Thyroid gland (tissue), 4 donors: ENCODE data around the gene CYP19A1. TPM values are rescaled to one million over a fixed set of nuclear protein-coding genes. Genes with fewer than 3 reads are reported as not detected.
A peak's percentile ranks its signal among the peaks of the same experiment; 100 is the strongest.

Source experiments
- DNase-seq, 2 donors: peaks; one replicate each; pipeline ENCODE4 v3.0.0-alpha.2; 2019
- H3K27ac ChIP-seq, 3 donors: fragments of 200-600 bp; sonication (generic); 1 replicate in 2 of 3; 2 replicates in 1 of 3; pipeline ENCODE4 v1.5.1; 2016 to 2019; ENCODE audit warnings: mild to moderate bottlenecking in 1 of 3, moderate library complexity in 1 of 3
- H3K27me3 ChIP-seq: fragments of 200-600 bp; sonication (generic); one replicate; pipeline ENCODE4 v1.5.1; 2019
- H3K36me3 ChIP-seq, 2 donors: fragments of 200-600 bp; sonication (generic); one replicate each; pipeline ENCODE4 v1.5.1; 2016 to 2019
- H3K4me1 ChIP-seq, 2 donors: fragments of 200-600 bp; sonication (generic); one replicate each; pipeline ENCODE4 v1.5.1; 2017 to 2019
- H3K4me3 ChIP-seq, 3 donors: fragments of 200-600 bp; sonication (generic); replicated peaks in 1 of 3; 1 replicate in 2 of 3; 2 replicates in 1 of 3; pipeline ENCODE4 v1.5.1; 2016; ENCODE audit warnings: mild to moderate bottlenecking in 1 of 3
- H3K9me3 ChIP-seq: fragments of 200-600 bp; sonication (generic); one replicate; pipeline ENCODE4 v1.5.1; 2017
- CTCF ChIP-seq, 6 experiments: fragments of 200-600 bp in 3 of 6; fragments of 450-650 bp in 3 of 6; sonication (generic) in 3 of 6; IDR thresholded peaks; one replicate each; pipeline ENCODE4 v1.5.1; 2016 to 2019; ENCODE audit warnings: antibody characterized with exemption in 6 of 6, mild to moderate bottlenecking in 2 of 6, inconsistent platforms in 1 of 6, moderate library complexity in 1 of 6
- POLR2A ChIP-seq, 2 donors: fragments of 450-650 bp; IDR thresholded peaks; one replicate each; pipeline ENCODE4 v1.6.1; 2017; ENCODE audit warnings: antibody characterized with exemption in 2 of 2, mild to moderate bottlenecking in 2 of 2, moderate library complexity in 1 of 2
- WGBS, 2 donors: methylation state at CpG; one replicate each; pipeline ENCODE4 v1.1.5; 2017; 5-methylcytosine and 5-hydroxymethylcytosine counted together
- intact Hi-C: fragments of 100-400 bp; cut with DNase I; formaldehyde crosslinking; loops from one replicate; pipeline ENCODE4 v1.15.1; 2023
- total RNA-seq, 4 donors: library from RNA; depleted of rRNA; stranded (reverse); fragments of >200 nt; gene quantifications; one replicate each; pipeline ENCODE4 v1.2.3, GENCODE V29; 2016

CYP19A1 gene
- total RNA-seq, 4 donors from 2014 or later: 1.6 to 5.5 (median 4.5) TPM

GRCh38 chr15:51313644-51314280 lies 24.6 kb downstream of the CYP19A1 start:
- H3K9me3 ChIP-seq: no peaks in the 10 kb centered on the region

DNA sequence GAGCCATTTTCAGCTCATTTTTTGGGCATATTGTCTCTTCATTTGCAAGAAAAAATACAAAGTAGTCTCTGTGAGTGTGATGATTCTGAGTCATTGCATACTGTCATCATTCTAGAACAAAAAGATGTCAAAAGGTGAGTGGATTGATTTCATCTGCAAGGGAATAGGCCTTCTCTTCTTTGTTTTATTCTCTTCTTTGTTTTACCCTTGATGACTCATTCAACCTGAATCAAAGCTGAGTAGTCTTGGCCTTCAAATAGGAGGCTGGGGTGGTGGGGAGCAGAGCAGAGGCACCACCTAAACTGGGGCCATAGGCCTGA lies 25.4 kb downstream of the CYP19A1 start:
- intact Hi-C loops: no loop called here
- no peaks in the 10 kb centered on the region for H3K9me3 ChIP-seq
- H3K27me3 ChIP-seq: no peaks in the 10 kb centered on the region

More at GRCh38 chr15:51313644-51314280, 24.6 kb downstream of the CYP19A1 start:
- intact Hi-C loops: no loop called here
- Histone ChIP-seq H3K4me3 (no peak overlapping the region), H3K36me3 (no peaks in the 10 kb centered on the region), H3K27me3 (no peaks in the 10 kb centered on the region), H3K27ac (no peak overlapping the region), H3K4me1 (peaks cover 0 to 4% of the 10 kb centered on the region in 2 donors)
- 92 to 94% methylated on average over 10 of the region's 10 CpGs for WGBS, 2 donors
- TF ChIP-seq POLR2A (IDR thresholded peaks at IDR 0.05) (no peak), CTCF (IDR thresholded peaks at IDR 0.05) (no peak)
- DNase-seq: no peak

DNA sequence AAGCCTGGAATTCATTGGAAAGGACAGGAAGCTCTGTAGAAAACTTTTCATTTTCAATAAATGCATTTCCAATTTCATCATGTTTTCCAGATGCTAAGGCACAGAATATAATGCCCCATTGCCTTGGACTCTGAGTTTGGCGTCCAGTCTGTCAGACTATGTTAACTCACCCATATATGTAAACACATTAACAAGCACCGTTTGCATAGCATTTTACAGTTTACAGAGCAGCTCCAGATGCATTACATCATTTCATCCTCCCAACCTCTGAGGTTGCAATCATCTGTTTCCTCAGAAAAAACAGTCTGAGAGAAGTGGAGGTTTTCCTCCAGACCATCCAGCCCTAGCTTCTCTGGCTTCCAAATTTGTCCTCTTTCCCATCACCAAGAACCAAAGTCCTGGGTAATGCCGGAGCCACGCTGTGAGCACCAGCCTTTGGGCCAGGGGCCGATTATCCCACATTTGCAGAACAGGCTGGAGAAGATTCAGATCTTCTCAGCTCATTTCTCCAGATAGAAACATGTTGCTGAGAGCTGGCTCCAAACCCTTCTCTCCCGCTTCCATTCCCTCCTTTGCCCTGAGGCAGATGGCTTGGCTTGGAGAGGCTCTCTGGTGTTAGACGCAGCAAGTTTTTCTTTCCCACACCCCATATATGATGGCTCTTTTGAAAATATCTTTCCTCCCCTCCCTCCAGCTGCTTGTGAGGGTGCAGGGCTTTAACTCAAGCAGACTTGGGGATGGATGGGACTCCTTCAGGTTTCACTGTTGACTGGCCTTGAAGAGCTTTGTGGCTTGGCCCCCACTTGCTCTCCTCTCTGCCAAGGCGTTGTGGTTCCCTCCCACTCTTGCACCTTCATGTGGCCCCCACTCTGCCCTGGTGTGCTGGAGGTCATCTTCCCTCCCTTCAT lies 26.0 kb downstream of the CYP19A1 start:
- Histone ChIP-seq H3K36me3 (no peaks in the 10 kb centered on the region), H3K27ac (peak overlapping the region in 1 of 3 donors; percentile 13), H3K9me3 (no peaks in the 10 kb centered on the region), H3K4me3 (no peak overlapping the region), H3K27me3 (no peaks in the 10 kb centered on the region), H3K4me1 (peaks cover 0 to 4% of the 10 kb centered on the region in 2 donors)
- TF ChIP-seq CTCF (IDR thresholded peaks at IDR 0.05) (no peak), POLR2A (IDR thresholded peaks at IDR 0.05) (no peak)
- intact Hi-C loops: no loop called here
- WGBS, 2 donors: 53 to 58% methylated on average over 8 of the region's 8 CpGs
- DNase-seq: no peak

More for the DNA sequence above, 25.4 kb downstream of the CYP19A1 start:
- H3K27ac ChIP-seq: peak overlapping the region in 1 of 3 donors; percentile 13
- DNase-seq: no peak
- TF ChIP-seq POLR2A (IDR thresholded peaks at IDR 0.05) (no peak), CTCF (IDR thresholded peaks at IDR 0.05) (no peak)
- peaks cover 0 to 4% of the 10 kb centered on the region in 2 donors for H3K4me1 ChIP-seq
- no peaks in the 10 kb centered on the region for H3K36me3 ChIP-seq
- H3K4me3 ChIP-seq: no peak overlapping the region

- Histone ChIP-seq H3K4me3 (no peak overlapping the region), H3K4me1 (peaks cover 0 to 4% of the 10 kb centered on the region in 2 donors), H3K36me3 (no peaks in the 10 kb centered on the region), H3K27ac (no peak overlapping the region), H3K9me3 (no peaks in the 10 kb centered on the region), H3K27me3 (no peaks in the 10 kb centered on the region)
- DNase-seq: no peak
- intact Hi-C loops: no loop called here
- TF ChIP-seq POLR2A (IDR thresholded peaks at IDR 0.05): no peak
- no peak for TF ChIP-seq CTCF (IDR thresholded peaks at IDR 0.05)
- 88 to 90% methylated on average over 2 of the region's 2 CpGs for WGBS, 2 donors
Observed at GRCh38 chr15:51311510-51311909, 26.9 kb downstream of the CYP19A1 start.

DNA sequence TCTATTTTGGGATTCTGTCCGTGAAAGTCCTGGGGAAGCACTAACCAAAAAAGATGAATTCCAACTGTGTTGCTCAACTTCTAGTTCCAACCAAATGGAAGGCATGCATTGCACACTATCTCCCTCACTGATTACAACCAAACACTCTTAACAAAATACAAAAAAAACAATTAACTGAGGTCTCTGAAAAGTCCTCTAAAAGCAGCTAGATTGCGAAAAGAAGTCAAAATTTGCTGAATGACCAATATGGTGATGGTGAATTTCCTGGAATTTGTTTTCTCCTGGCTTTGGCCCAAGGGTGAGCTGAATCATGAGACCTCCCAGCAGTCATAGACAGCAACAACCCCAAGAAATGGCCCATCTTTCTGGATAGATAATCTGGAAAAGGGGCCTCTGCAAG lies 28.3 kb downstream of the CYP19A1 start:
- intact Hi-C loops: no loop called here
- WGBS, 2 donors: 73 to 79% methylated on average over 2 of the region's 2 CpGs
- Histone ChIP-seq H3K36me3 (no peaks in the 10 kb centered on the region), H3K9me3 (no peaks in the 10 kb centered on the region), H3K27ac (peak overlapping the region in 2 of 3 donors; percentile 17 to 43), H3K4me1 (peaks cover 0 to 4% of the 10 kb centered on the region in 2 donors), H3K4me3 (no peak overlapping the region), H3K27me3 (no peaks in the 10 kb centered on the region)
- no peak for DNase-seq
- no peak for TF ChIP-seq CTCF (IDR thresholded peaks at IDR 0.05)
- no peak for TF ChIP-seq POLR2A (IDR thresholded peaks at IDR 0.05)
